ENCODE measurements around the gene GNG12. TPM values are rescaled to one million over a fixed set of nuclear protein-coding genes. Genes with fewer than 3 reads are reported as not detected.

GNG12 gene
- total and polyA plus RNA-seq, 9 of the 15 experiments (the other 6 are each of a cell fraction or from before 2014, with no cell fraction given) = 2.6 to 6.0 (median 4.1) TPM

GRCh38 chr1:67686267-67687197, 146.7 kb downstream of the GNG12 start (continued):
- peak in 1 of 2 experiments; percentile 98; a peak in 2 of 4 replicates for TF ChIP-seq ZNF318 (IDR thresholded peaks at IDR 0.05; ENCODE audit: borderline replicate concordance in 1 of 2, low read depth in 1 of 2)
- TF ChIP-seq GTF2F1 (IDR thresholded peaks at IDR 0.05; ENCODE audit: low read depth, low read length) = no peak
- 0 out of 2 replicates have a peak, but pooled peaks have one; percentile 40 for TF ChIP-seq ZNF668 (CRISPR knock-in tag; IDR thresholded peaks at IDR 0.05)
- 0 out of 2 replicates have a peak, but pooled peaks have one; percentile 17 for TF ChIP-seq ELF2 (CRISPR knock-in tag; IDR thresholded peaks at IDR 0.05)
- no peak for TF ChIP-seq MCM3 (IDR thresholded peaks at IDR 0.05)
- TF ChIP-seq STAT5B (CRISPR knock-in tag; IDR thresholded peaks at IDR 0.05) = no peak
- no peak for TF ChIP-seq NR1H2 (CRISPR knock-in tag; IDR thresholded peaks at IDR 0.05)
- TF ChIP-seq LCOR (CRISPR knock-in tag; IDR thresholded peaks at IDR 0.05) = peak; percentile 81
- TF ChIP-seq ZNF444 (CRISPR knock-in tag; IDR thresholded peaks at IDR 0.05) = no peak
- TF ChIP-seq ZFP36 (IDR thresholded peaks at IDR 0.05; ENCODE audit: low read depth, low read length, partially characterized antibody) = no peak
- TF ChIP-seq ZC3H11A (IDR thresholded peaks at IDR 0.05; ENCODE audit: low read depth, low read length) = no peak
- peak; percentile 84 for TF ChIP-seq ZNF197 (CRISPR knock-in tag; IDR thresholded peaks at IDR 0.05; ENCODE audit: low read depth)
- TF ChIP-seq EGR1 (conservative IDR thresholded peaks at IDR 0.05) = peak; percentile 41; the same call in 1 of the 2 replicates
- no peak for TF ChIP-seq GABPB2 (CRISPR knock-in tag; conservative IDR thresholded peaks at IDR 0.05)
- TF ChIP-seq ZNF408 (CRISPR knock-in tag; IDR thresholded peaks at IDR 0.05; ENCODE audit: low read depth) = no peak
- peak; percentile 76 for TF ChIP-seq NFIC (IDR thresholded peaks at IDR 0.05)
- no peak for TF ChIP-seq NFYB (IDR thresholded peaks at IDR 0.05; ENCODE audit: extremely low read depth, insufficient read length)
- TF ChIP-seq POLR2AphosphoS2 (IDR thresholded peaks at IDR 0.05; ENCODE audit: low read length) = peak; percentile 49; the same call in 1 of the 2 replicates
- peak; percentile 72 to 86 for TF ChIP-seq MNT (conservative IDR thresholded peaks at IDR 0.05)

Measured in K562 (cell line).